PC-9 (cell line): ENCODE data around the gene C7orf57.
"Not testable (repeated sequence)": the region's sequence is repeated elsewhere in the genome, so short reads cannot be mapped to it uniquely, and the experiment has no call there.

ENCODE experiments used
- EZH2 ChIP-seq: fragments of 200-600 bp; sonication (generic); IDR thresholded peaks from 2 replicates; pipeline ENCODE4 v1.8.0; 2017; ENCODE audit warnings: antibody characterized with exemption, low read depth
- TF ChIP-seq, protein P1 (sequence below): fragments of 200-600 bp; sonication (generic); conservative IDR thresholded peaks from 2 replicates; pipeline ENCODE4 v1.6.1; 2017; ENCODE audit warnings: mixed run types, antibody characterized with exemption, mild to moderate bottlenecking, moderate library complexity

DNA sequence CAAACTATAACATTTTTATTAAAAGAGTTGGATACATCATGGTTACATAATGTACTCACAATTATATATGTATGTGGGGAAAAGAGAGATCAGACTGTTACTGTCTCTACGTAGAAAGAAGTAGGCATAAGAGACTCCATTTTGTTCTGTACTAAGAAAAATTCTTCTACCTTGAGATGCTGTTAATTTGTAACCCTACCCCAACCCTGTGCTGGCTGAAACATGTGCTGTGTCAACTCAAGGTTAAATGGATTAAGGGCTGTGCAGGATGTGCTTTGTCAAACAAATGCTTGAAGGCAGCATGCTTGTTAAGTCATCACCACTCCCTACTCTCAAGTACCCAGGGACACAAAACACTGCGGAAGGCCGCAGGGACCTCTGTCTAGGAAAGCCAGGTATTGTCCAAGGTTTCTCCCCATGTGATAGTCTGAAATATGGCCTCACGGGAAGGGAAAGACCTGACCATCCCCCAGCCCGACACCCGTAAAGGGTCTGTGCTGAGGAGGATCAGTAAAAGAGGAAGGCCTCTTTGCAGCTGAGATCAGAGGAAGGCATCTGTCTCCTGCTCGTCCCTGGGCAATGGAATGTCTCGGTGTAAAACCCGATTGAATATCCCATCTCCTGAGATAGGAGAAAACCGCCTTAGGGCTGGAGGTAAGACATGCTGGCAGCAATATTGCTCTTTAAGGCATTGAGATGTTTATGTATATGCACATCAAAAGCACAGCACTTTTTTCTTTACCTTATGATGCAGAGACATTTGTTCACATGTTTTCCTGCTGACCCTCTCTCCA is 45.5 kb upstream of the C7orf57 start:
- TF ChIP-seq, protein P1, sequence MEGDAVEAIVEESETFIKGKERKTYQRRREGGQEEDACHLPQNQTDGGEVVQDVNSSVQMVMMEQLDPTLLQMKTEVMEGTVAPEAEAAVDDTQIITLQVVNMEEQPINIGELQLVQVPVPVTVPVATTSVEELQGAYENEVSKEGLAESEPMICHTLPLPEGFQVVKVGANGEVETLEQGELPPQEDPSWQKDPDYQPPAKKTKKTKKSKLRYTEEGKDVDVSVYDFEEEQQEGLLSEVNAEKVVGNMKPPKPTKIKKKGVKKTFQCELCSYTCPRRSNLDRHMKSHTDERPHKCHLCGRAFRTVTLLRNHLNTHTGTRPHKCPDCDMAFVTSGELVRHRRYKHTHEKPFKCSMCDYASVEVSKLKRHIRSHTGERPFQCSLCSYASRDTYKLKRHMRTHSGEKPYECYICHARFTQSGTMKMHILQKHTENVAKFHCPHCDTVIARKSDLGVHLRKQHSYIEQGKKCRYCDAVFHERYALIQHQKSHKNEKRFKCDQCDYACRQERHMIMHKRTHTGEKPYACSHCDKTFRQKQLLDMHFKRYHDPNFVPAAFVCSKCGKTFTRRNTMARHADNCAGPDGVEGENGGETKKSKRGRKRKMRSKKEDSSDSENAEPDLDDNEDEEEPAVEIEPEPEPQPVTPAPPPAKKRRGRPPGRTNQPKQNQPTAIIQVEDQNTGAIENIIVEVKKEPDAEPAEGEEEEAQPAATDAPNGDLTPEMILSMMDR: not testable (repeated sequence)
- TF ChIP-seq EZH2: not testable (repeated sequence)
